HG03045 (cell line): Measurements from ENCODE around the gene FRS2.

ENCODE experiments used
- ATAC-seq: cut with Tn5 transposase; IDR thresholded peaks from one replicate; pipeline ENCODE4 v1.9.1; 2021; ENCODE audit warnings: mild to moderate bottlenecking, moderate library complexity; ENCODE audit not compliant: unreplicated experiment

FRS2 gene

DNA sequence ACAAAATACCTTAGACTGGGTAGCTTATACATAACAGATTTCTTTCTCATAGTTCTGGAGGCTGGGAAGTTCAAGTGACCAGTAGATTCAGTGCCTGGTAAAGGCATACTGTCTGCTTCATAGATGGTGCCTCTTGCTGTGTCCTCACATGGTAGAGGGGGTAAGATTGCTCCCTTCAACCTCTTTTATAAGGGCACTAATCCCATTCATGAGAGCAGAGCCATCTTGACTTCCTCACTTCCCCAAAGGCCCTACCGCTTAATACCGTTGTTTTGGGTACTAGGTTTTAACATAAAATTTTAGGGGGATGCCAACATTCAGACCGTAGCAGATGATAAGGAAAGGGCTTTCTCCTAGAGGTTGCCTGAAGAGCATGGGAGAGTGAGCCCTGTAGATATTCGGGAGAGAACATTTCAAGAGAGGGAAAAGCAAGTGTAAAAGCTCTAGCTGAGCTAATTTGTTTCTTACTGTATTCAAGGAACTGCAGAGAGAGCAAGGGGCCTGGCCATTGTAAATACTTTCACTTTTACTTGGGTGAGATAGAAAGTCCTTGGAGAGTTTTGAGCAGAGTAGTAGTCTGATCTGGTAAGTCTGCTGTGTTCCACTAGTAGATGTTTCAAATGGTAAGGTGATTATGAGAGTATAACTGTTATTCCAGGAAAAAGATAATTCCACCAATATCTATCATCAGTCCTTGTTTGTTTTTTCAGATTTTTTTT, 27.3 kb downstream of the FRS2 start:
- ATAC-seq, result peak; percentile 93

DNA sequence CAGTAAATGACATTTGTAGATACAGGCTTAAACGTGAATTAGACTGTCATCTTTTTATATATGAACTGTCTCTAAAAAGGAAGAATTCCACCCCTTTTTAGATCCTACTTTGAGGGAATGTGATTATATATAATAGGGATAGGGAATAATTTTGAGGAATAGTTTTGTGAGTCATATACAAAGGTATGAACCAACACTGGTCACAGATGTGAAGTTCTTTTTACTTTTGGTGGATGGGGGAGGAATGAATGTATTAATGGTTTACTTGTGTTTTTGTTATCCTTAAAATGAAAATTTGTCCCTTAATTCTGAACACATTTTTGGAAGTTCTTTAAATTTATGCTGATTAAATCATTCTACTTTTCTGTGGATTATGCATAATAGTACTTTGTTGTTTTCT, 30.4 kb downstream of the FRS2 start:
- ATAC-seq, result no peak

GRCh38 chr12:69501154-69501895, 31.1 kb downstream of the FRS2 start:
- no peak for ATAC-seq

DNA sequence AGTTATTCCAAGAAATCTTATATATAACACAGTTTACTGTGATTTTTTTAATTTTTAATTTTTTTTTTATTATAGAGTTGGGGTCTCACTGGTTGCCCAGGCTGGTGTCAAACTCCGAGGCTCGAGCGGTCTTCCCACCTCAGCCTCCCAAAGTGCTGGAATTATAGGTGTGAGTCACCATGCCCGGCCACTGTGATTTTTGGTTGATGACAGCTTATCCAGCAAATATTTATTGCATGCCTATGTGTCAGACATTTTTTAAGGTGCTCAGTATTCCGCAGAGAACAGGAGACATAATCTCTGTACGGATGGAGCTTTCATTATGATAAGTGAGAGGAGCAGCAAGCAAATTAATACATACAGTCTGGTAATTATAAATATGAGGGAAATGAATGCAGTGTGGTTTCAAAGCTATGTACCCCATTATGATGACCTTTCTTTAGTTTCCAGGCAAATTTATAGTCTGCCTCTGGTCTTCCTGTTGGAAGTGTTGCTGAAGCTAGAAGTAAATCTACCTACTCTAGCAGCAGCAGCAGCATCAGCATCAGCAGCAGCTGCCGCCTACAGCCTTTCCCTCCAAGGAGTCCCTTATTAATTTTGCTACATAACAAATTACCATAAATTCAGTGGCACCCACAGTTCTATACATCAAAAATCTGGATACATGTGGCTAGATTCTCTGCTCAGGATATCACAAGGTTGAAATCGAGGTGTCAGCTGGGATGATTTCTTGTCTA, 32.3 kb downstream of the FRS2 start:
- no peak for ATAC-seq

DNA sequence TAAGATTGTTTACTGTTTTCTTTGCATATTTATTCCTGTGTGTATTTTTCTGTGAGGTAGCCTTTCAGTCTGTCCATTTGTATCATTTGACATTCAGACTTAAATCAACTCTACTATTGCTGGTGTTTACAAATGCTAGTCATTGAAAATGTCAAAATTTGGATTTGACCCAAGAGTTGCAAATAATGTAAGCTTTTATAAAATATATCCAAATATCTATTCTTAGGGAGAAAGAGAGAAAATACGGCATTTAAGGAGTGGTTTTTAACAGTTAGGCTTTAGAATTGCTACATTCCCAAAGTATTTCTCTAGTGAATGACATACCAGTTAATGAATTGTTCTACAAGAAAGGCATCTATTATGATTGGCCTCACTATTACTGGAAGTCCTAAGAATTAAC, 37.9 kb downstream of the FRS2 start:
- ATAC-seq, result no peak

GRCh38 chr12:69508621-69509020, 38.4 kb downstream of the FRS2 start:
- no peak for ATAC-seq

GRCh38 chr12:69509308-69509736, 39.1 kb downstream of the FRS2 start:
- ATAC-seq, result no peak

- no peak for ATAC-seq
Measured at GRCh38 chr12:69509904-69510827, 40.0 kb downstream of the FRS2 start.

DNA sequence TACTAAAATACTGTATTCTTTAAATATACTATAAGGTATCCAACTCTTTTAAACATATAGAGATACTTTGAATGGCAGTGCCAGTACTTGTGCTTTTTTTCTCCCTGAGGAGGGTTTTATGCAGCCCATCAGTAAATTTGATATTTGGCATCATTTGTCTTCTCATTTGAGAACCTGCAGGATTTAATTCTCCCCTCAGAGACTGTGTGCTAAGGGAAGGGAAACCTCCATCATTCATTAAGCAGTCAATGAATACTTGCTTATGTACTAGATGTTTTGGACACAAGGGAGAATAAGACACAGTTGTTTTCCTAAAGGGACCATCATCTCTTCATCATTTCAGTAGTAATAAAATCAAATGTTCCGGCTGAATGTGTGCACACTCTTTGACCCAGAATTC, 40.8 kb downstream of the FRS2 start:
- no peak for ATAC-seq

- ATAC-seq, result no peak
Measured at GRCh38 chr12:69511469-69512267, 41.5 kb downstream of the FRS2 start.

DNA sequence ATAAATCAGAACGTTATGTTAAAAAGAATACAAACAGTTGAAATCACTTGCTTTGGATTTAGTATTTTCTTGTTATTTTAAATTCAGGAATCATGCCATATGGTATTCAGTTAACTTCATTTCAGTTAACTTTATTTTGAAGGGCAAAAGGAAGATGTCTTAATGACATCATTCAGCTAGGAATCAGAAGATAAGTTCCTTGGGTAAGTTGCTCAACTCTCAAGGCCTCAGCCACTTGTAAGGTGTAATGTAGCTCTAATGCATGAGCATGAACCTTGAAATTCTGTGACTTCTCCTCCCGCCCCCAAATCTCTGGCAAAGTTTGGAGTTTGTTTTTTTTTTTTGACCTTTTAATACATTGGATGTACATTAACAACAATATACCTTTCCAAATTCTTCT, 42.6 kb downstream of the FRS2 start:
- no peak for ATAC-seq

GRCh38 chr12:69513297-69513696, 43.1 kb downstream of the FRS2 start:
- no peak for ATAC-seq

GRCh38 chr12:69514111-69514510, 43.9 kb downstream of the FRS2 start:
- no peak for ATAC-seq

GRCh38 chr12:69514845-69515244, 44.7 kb downstream of the FRS2 start:
- no peak for ATAC-seq

- no peak for ATAC-seq
Measured at GRCh38 chr12:69515394-69515930, 45.3 kb downstream of the FRS2 start.

GRCh38 chr12:69516950-69517349, 46.8 kb downstream of the FRS2 start:
- ATAC-seq, result no peak

DNA sequence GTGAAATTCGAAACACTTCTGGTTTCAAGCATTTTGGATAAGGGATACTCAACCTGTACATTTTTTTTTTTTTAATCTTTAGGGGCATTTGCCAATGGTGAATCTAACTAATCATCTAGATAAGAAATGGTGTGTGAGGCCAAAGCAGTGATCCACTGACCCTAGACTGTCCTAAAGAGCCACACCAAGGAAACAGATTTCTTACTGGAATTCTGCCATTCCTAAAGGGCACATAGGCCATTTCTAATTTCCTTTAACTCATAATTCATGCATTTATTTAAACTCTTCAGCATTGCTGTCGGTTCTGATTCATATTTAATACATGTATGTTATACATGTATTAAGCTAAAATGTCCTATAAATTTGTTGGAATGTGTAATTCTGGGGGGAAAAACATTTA, 47.2 kb downstream of the FRS2 start:
- no peak for ATAC-seq

GRCh38 chr12:69519871-69520270, 49.7 kb downstream of the FRS2 start:
- ATAC-seq, result no peak

GRCh38 chr12:69523433-69524330, 53.5 kb downstream of the FRS2 start:
- no peak for ATAC-seq
